Measurements from ENCODE around the gene KRT35. TPM values are rescaled to one million over a fixed set of nuclear protein-coding genes. Genes with fewer than 3 reads are reported as not detected.

The KRT35 gene
- total and polyA plus RNA-seq, 12 donors = not detected

GRCh38 chr17:41505007-41505808, 24.3 kb upstream of the KRT35 start, which contains the start of gene KRT13:
TSS of gene KRT13 (minus strand) at chr17:41505612. CDS start at chr17:41505550, 62 bp downstream.
- intact Hi-C loops (cut with DNase I) = no loop called here
- H3K9me3 ChIP-seq (replicated peaks in 1 of 3) = no peaks in the 10 kb centered on the region
- H3K4me1 ChIP-seq (replicated peaks in 1 of 2) = no peaks in the 10 kb centered on the region
- DNase-seq = no peak
- no peak within 1 kb of the TSS for H3K27ac ChIP-seq
- no peak within 1 kb of the TSS for H3K4me3 ChIP-seq
- WGBS, 4 donors = 78 to 92% (median 86%) methylated on average over 9 to 17 of the region's 17 CpGs
- H3K27me3 ChIP-seq = no peaks in the 10 kb centered on the region
- H3K36me3 ChIP-seq (replicated peaks in 1 of 2) = no peaks in the 10 kb centered on the region
- no peak for TF ChIP-seq CTCF (IDR thresholded peaks at IDR 0.05)
- TF ChIP-seq POLR2A (IDR thresholded peaks at IDR 0.05) = no peak

- H3K4me3 ChIP-seq = no peak overlapping the region
- no peak for DNase-seq
These were observed 23.5 kb upstream of the KRT35 start for GRCh38 chr17:41504246-41504977.

GRCh38 chr17:41503202-41503601, 22.3 kb upstream of the KRT35 start:
- Histone ChIP-seq H3K27me3 (no peaks in the 10 kb centered on the region), H3K4me3 (no peak overlapping the region), H3K36me3 (replicated peaks in 1 of 2) (no peaks in the 10 kb centered on the region), H3K27ac (no peak overlapping the region), H3K4me1 (replicated peaks in 1 of 2) (no peaks in the 10 kb centered on the region), H3K9me3 (replicated peaks in 1 of 3) (no peaks in the 10 kb centered on the region)
- TF ChIP-seq POLR2A (IDR thresholded peaks at IDR 0.05) (no peak), CTCF (IDR thresholded peaks at IDR 0.05) (no peak)
- 71 to 88% (median 83%) methylated on average over 9 of the region's 9 CpGs for WGBS, 4 donors
- DNase-seq = no peak
- intact Hi-C loops (cut with DNase I) = no loop called here

More at GRCh38 chr17:41504246-41504977, 23.5 kb upstream of the KRT35 start:
- TF ChIP-seq CTCF (IDR thresholded peaks at IDR 0.05) = no peak
- H3K9me3 ChIP-seq (replicated peaks in 1 of 3) = no peaks in the 10 kb centered on the region
- intact Hi-C loops (cut with DNase I) = no loop called here
- no peaks in the 10 kb centered on the region for H3K27me3 ChIP-seq
- H3K36me3 ChIP-seq (replicated peaks in 1 of 2) = no peaks in the 10 kb centered on the region
- WGBS, 4 donors = 75 to 82% (median 77%) methylated on average over 8 of the region's 8 CpGs
- H3K4me1 ChIP-seq (replicated peaks in 1 of 2) = no peaks in the 10 kb centered on the region
- H3K27ac ChIP-seq = no peak overlapping the region

- H3K27me3 ChIP-seq = no peaks in the 10 kb centered on the region
- H3K4me3 ChIP-seq = no peak overlapping the region
- no peak for DNase-seq
- no peaks in the 10 kb centered on the region for H3K36me3 ChIP-seq (replicated peaks in 1 of 2)
- WGBS, 4 donors = 75 to 77% (median 76%) methylated on average over 15 of the region's 15 CpGs
- no peaks in the 10 kb centered on the region for H3K9me3 ChIP-seq (replicated peaks in 1 of 3)
- H3K4me1 ChIP-seq (replicated peaks in 1 of 2) = no peaks in the 10 kb centered on the region
- intact Hi-C loops (cut with DNase I) = no loop called here
- no peak for TF ChIP-seq POLR2A (IDR thresholded peaks at IDR 0.05)
- H3K27ac ChIP-seq = no peak overlapping the region
These were observed 19.4 kb upstream of the KRT35 start for GRCh38 chr17:41500131-41500911.
